AG08396 (cell line): ENCODE results near the gene LRRC3B.
"Not testable (repeated sequence)": the region's sequence is repeated elsewhere in the genome, so short reads cannot be mapped to it uniquely, and the experiment has no call there.

Experiments
- DNase-seq: peaks from one replicate; pipeline ENCODE4 v3.0.0; 2012; ENCODE audit warnings: low spot score, mixed read lengths

Gene LRRC3B

GRCh38 chr3:26622621-26623418 is at the start of gene LRRC3B:
TSS of gene LRRC3B (plus strand) at chr3:26622772. CDS start at chr3:26709673, 86,901 bp downstream.
- DNase-seq: no peak

GRCh38 chr3:26574766-26575165 is 47.8 kb upstream of the LRRC3B start:
- DNase-seq: no peak

GRCh38 chr3:26579116-26579515 is 43.5 kb upstream of the LRRC3B start:
- DNase-seq: no peak

- DNase-seq: no peak
These were observed 35.0 kb upstream of the LRRC3B start for GRCh38 chr3:26587571-26587970.

GRCh38 chr3:26588931-26589330 is 33.6 kb upstream of the LRRC3B start:
- DNase-seq: no peak

- DNase-seq: no peak
These were observed 32.9 kb upstream of the LRRC3B start for GRCh38 chr3:26589678-26590077.

- no peak for DNase-seq
These were observed 31.6 kb upstream of the LRRC3B start for GRCh38 chr3:26590919-26591484.

- DNase-seq: no peak
These were observed 30.6 kb upstream of the LRRC3B start for GRCh38 chr3:26591926-26592325.

GRCh38 chr3:26592451-26592850 is 30.1 kb upstream of the LRRC3B start:
- no peak for DNase-seq

GRCh38 chr3:26596335-26596734 is 26.2 kb upstream of the LRRC3B start:
- DNase-seq: no peak

GRCh38 chr3:26603311-26603710 is 19.3 kb upstream of the LRRC3B start:
- DNase-seq: not testable (repeated sequence)

GRCh38 chr3:26603771-26604170 is 18.8 kb upstream of the LRRC3B start:
- DNase-seq: not testable (repeated sequence)

- DNase-seq: no peak
These were observed 8.4 kb upstream of the LRRC3B start for GRCh38 chr3:26614006-26614685.

- no peak for DNase-seq
These were observed 1.4 kb upstream of the LRRC3B start for GRCh38 chr3:26621176-26621575.

GRCh38 chr3:26621906-26622620 is 509 bp upstream of the LRRC3B start:
- no peak for DNase-seq

- no peak for DNase-seq
These were observed 1.0 kb downstream of the LRRC3B start for GRCh38 chr3:26623419-26624208.

- no peak for DNase-seq
These were observed 1.7 kb downstream of the LRRC3B start for GRCh38 chr3:26624209-26624765.

GRCh38 chr3:26625187-26625586 is 2.6 kb downstream of the LRRC3B start:
- no peak for DNase-seq

- DNase-seq: no peak
These were observed 4.5 kb downstream of the LRRC3B start for GRCh38 chr3:26627080-26627479.

- DNase-seq: no peak
These were observed 6.3 kb downstream of the LRRC3B start for GRCh38 chr3:26628915-26629314.

- DNase-seq: no peak
These were observed 8.3 kb downstream of the LRRC3B start for GRCh38 chr3:26630669-26631389.
